Fibroblast of villous mesenchyme (primary cell): ENCODE data around the gene GJE1. TPM values are rescaled to one million over a fixed set of nuclear protein-coding genes. Genes with fewer than 3 reads are reported as not detected.

Experiments used
- DNase-seq: peaks from one replicate; pipeline ENCODE4 v3.0.0-alpha.2; 2010; ENCODE audit warnings: low read depth
- H3K4me3 ChIP-seq: 2 replicates; pipeline ENCODE4 v1.5.1; 2011; ENCODE audit warnings: low read depth, mild to moderate bottlenecking, low read length
- CTCF ChIP-seq: IDR thresholded peaks from 2 replicates; pipeline ENCODE4 v1.5.1; 2012; ENCODE audit warnings: low read depth, mild to moderate bottlenecking, low read length; ENCODE audit not compliant: insufficient read depth
- total RNA-seq: library from RNA; depleted of rRNA; stranded (reverse); fragments of >200 nt; gene quantifications from 2 replicates; pipeline ENCODE4 v1.2.3, GENCODE V29; 2012

Gene GJE1
- total RNA-seq, 1 donor = not detected

DNA sequence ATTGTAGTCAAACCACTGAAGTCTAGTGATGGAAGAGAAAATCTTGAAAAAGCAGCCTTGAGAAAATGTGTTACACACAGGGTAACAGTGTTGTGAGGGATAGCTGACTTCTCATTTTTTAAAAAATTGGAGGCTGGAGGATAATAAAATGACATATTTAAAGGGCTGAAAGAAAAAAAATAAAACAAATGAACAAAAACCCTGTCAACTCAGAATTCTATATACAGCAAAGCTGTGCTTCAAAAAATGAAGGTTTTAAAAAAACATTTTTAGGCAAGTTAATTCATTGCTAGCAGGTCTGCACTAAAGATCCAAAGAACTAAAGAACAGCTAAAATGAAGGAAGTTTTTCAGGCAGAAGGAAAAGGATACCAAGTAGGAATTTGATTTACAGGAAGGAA is 45.4 kb downstream of the GJE1 start:
- no peak for DNase-seq
- TF ChIP-seq CTCF = no peak
- H3K4me3 ChIP-seq = no peak overlapping the region

- H3K4me3 ChIP-seq = no peak overlapping the region
- no peak for DNase-seq
- no peak for TF ChIP-seq CTCF
Observed at GRCh38 chr6:142182004-142182403, 49.3 kb downstream of the GJE1 start.

DNA sequence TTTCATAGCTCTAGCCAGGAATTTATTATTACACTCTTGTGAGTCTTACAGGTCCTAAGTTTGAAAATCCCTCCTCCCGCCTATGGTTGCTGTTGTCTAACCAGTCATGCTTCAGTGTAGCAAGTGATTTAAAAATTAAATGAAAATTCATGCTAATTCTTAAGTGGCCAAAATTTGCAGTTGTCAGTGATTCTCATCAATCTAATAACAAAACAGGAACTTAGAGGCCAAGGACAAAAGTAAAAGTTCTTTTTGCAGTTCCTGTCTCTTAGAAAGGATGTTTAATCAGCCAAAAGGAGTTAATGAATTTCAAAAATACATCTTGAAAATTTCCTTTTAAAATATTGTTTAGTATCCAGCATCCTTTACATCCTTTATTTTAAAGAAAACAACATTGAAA is 50.6 kb downstream of the GJE1 start:
- no peak for DNase-seq
- H3K4me3 ChIP-seq = no peak overlapping the region
- no peak for TF ChIP-seq CTCF

- no peak overlapping the region for H3K4me3 ChIP-seq
- DNase-seq = no peak
- TF ChIP-seq CTCF = no peak
Observed at GRCh38 chr6:142184307-142184706, 51.6 kb downstream of the GJE1 start.

Other genes starting within 250 kb of the GJE1 start
- not detected in 2 replicates for gene NMBR, start 14.2 kb downstream of the GJE1 start, total RNA-seq
- gene VTA1, start 14.3 kb downstream of the GJE1 start, total RNA-seq = 55.4 and 89.8 TPM in 2 replicates
- gene ADGRG6, start 169.1 kb downstream of the GJE1 start, total RNA-seq = 33.2 and 153 TPM in 2 replicates